ENCODE results near the gene POR. TPM values are rescaled to one million over a fixed set of nuclear protein-coding genes. Genes with fewer than 3 reads are reported as not detected.
A peak's percentile ranks its signal among the peaks of the same experiment; 100 is the strongest.

POR gene
- polyA plus RNA-seq, 1 donor from 2014 or later: 61.2 TPM

DNA sequence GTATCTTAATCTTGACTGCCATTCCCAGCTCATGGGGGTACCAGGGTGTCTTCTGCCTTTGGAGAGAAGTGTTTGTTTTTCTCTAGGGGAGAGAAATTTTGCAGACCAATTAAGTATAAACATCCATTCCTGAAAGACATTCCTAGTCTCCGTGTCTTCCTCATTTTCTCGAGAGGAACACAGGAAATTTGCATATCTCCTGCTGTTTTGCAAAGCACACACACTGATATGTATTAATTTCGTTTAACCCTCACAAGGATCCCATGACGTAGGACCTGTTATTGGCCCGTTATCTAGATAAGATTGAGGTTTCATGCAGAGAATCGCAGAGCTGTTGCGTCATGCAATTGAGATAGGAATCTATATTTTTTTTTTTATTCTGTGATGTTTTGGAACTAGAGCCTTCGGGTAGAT lies 35.2 kb upstream of the POR start:
- Histone ChIP-seq H3K9ac (ENCODE audit: low read length) (peak overlapping the region; percentile 96), H3K4me2 (ENCODE audit: low read length) (peak overlapping the region; percentile 86), H2AFZ (ENCODE audit: low read depth, low read length) (peak overlapping the region; percentile 54), H3K9me2 (ENCODE audit: insufficient read depth, low read length) (no peaks in the 10 kb centered on the region), H3K27me3 (ENCODE audit: insufficient read depth, low read depth, low read length) (no peaks in the 10 kb centered on the region), H3F3A (ENCODE audit: insufficient read depth, low read length, poor library complexity, severe bottlenecking) (no peaks in the 10 kb centered on the region), H3K79me2 (replicated peaks; ENCODE audit: insufficient read depth, low read length) (peaks cover 31% of the 10 kb centered on the region), H3K36me3 (ENCODE audit: insufficient read depth, low read length) (peaks cover 5% of the 10 kb centered on the region), H4K20me1 (ENCODE audit: insufficient read depth) (no peaks in the 10 kb centered on the region), H3K27ac (ENCODE audit: low read length) (peak overlapping the region; percentile 93), H3K9me3 (ENCODE audit: low read length) (no peaks in the 10 kb centered on the region), H3K4me3 (ENCODE audit: low read length) (peak overlapping the region; percentile 85)
- TF ChIP-seq TAF1 (IDR thresholded peaks at IDR 0.05; ENCODE audit: low read depth) (no peak), RAD21 (conservative IDR thresholded peaks at IDR 0.05) (no peak), SMC3 (conservative IDR thresholded peaks at IDR 0.05; ENCODE audit: poor library complexity) (no peak), EZH2 (IDR thresholded peaks at IDR 0.05; ENCODE audit: borderline replicate concordance, insufficient read depth, low read length, poor library complexity, severe bottlenecking) (no peak), POLR2AphosphoS5 (IDR thresholded peaks at IDR 0.05) (peak; percentile 38)
- TF ChIP-seq, protein P1, sequence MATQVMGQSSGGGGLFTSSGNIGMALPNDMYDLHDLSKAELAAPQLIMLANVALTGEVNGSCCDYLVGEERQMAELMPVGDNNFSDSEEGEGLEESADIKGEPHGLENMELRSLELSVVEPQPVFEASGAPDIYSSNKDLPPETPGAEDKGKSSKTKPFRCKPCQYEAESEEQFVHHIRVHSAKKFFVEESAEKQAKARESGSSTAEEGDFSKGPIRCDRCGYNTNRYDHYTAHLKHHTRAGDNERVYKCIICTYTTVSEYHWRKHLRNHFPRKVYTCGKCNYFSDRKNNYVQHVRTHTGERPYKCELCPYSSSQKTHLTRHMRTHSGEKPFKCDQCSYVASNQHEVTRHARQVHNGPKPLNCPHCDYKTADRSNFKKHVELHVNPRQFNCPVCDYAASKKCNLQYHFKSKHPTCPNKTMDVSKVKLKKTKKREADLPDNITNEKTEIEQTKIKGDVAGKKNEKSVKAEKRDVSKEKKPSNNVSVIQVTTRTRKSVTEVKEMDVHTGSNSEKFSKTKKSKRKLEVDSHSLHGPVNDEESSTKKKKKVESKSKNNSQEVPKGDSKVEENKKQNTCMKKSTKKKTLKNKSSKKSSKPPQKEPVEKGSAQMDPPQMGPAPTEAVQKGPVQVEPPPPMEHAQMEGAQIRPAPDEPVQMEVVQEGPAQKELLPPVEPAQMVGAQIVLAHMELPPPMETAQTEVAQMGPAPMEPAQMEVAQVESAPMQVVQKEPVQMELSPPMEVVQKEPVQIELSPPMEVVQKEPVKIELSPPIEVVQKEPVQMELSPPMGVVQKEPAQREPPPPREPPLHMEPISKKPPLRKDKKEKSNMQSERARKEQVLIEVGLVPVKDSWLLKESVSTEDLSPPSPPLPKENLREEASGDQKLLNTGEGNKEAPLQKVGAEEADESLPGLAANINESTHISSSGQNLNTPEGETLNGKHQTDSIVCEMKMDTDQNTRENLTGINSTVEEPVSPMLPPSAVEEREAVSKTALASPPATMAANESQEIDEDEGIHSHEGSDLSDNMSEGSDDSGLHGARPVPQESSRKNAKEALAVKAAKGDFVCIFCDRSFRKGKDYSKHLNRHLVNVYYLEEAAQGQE (IDR thresholded peaks at IDR 0.05; ENCODE audit: borderline replicate concordance): peak; percentile 8

DNA sequence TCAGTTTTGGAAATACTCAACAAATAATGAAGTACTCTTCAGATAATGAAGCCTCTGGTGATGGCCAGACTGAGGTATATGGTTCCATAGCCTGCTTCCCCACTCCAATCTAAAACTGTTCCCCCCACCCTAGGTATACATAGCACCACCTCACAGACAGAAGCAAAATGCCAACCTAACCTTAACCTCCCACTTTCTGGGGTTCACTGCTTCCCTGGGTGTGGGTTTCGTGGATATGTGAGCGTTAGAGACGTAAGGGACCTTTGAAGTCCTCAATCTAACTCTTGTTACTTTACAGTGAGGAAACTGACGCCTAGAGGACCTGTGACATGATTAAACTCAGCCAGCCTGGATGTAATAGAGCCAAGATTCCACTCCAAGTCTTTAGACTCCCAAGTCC lies 34.7 kb upstream of the POR start:
- peak overlapping the region; percentile 86 for H3K4me2 ChIP-seq (ENCODE audit: low read length)
- peaks cover 5% of the 10 kb centered on the region for H3K36me3 ChIP-seq (ENCODE audit: insufficient read depth, low read length)
- peak overlapping the region; percentile 93 for H3K27ac ChIP-seq (ENCODE audit: low read length)
- H4K20me1 ChIP-seq (ENCODE audit: insufficient read depth): no peaks in the 10 kb centered on the region
- H3K9me3 ChIP-seq (ENCODE audit: low read length): no peaks in the 10 kb centered on the region
- H3K9ac ChIP-seq (ENCODE audit: low read length): peak overlapping the region; percentile 96
- H3K27me3 ChIP-seq (ENCODE audit: insufficient read depth, low read depth, low read length): no peaks in the 10 kb centered on the region
- TF ChIP-seq, protein P1 (IDR thresholded peaks at IDR 0.05; ENCODE audit: borderline replicate concordance): no peak
- TF ChIP-seq POLR2AphosphoS5 (IDR thresholded peaks at IDR 0.05) (no peak), SMC3 (conservative IDR thresholded peaks at IDR 0.05; ENCODE audit: poor library complexity) (no peak), RAD21 (conservative IDR thresholded peaks at IDR 0.05) (no peak), TAF1 (IDR thresholded peaks at IDR 0.05; ENCODE audit: low read depth) (no peak), EZH2 (IDR thresholded peaks at IDR 0.05; ENCODE audit: borderline replicate concordance, insufficient read depth, low read length, poor library complexity, severe bottlenecking) (no peak), MXI1 (conservative IDR thresholded peaks at IDR 0.05; ENCODE audit: poor library complexity, severe bottlenecking) (no peak), EP300 (conservative IDR thresholded peaks at IDR 0.05; ENCODE audit: poor library complexity, severe bottlenecking) (no peak)
- TF ChIP-seq, protein P2, sequence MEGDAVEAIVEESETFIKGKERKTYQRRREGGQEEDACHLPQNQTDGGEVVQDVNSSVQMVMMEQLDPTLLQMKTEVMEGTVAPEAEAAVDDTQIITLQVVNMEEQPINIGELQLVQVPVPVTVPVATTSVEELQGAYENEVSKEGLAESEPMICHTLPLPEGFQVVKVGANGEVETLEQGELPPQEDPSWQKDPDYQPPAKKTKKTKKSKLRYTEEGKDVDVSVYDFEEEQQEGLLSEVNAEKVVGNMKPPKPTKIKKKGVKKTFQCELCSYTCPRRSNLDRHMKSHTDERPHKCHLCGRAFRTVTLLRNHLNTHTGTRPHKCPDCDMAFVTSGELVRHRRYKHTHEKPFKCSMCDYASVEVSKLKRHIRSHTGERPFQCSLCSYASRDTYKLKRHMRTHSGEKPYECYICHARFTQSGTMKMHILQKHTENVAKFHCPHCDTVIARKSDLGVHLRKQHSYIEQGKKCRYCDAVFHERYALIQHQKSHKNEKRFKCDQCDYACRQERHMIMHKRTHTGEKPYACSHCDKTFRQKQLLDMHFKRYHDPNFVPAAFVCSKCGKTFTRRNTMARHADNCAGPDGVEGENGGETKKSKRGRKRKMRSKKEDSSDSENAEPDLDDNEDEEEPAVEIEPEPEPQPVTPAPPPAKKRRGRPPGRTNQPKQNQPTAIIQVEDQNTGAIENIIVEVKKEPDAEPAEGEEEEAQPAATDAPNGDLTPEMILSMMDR (IDR thresholded peaks at IDR 0.05; ENCODE audit: poor library complexity, severe bottlenecking): no peak
- H2AFZ ChIP-seq (ENCODE audit: low read depth, low read length): no peak overlapping the region
- H3F3A ChIP-seq (ENCODE audit: insufficient read depth, low read length, poor library complexity, severe bottlenecking): no peaks in the 10 kb centered on the region
- H3K4me3 ChIP-seq (ENCODE audit: low read length): peak overlapping the region; percentile 85
- no peaks in the 10 kb centered on the region for H3K9me2 ChIP-seq (ENCODE audit: insufficient read depth, low read length)
- H3K79me2 ChIP-seq (replicated peaks; ENCODE audit: insufficient read depth, low read length): peaks cover 31% of the 10 kb centered on the region

All from neural cell (in vitro differentiated cells).